SK-N-SH (cell line): Measurements from ENCODE around the gene CYLD. TPM values are rescaled to one million over a fixed set of nuclear protein-coding genes. Genes with fewer than 3 reads are reported as not detected.

Experiments
- CTCF ChIA-PET: fragments of 300-600, 350-600 bp; formaldehyde crosslinking; extraction: SDS; loops from one replicate; lab custom pipeline; 2021; lab: Yijun Ruan, JAX
- POLR2A ChIA-PET: fragments of 350-600 bp; sonication (Branson Sonifier 250); formaldehyde crosslinking; extraction: SDS; loops from one replicate; lab custom pipeline; 2020; ENCODE audit warnings: antibody characterized with exemption, inconsistent platforms; lab: Yijun Ruan, JAX
- DNase-seq: peaks from one replicate; pipeline ENCODE4 v3.0.0; 2012
- H2AFZ ChIP-seq: fragments of 200-600 bp; sonication (generic); 2 replicates; pipeline ENCODE4 v1.8.1; 2016; ENCODE audit warnings: antibody characterized with exemption, mild to moderate bottlenecking, low read depth
- H3F3A ChIP-seq: fragments of 200-600 bp; sonication (generic); replicated peaks from 2 replicates; pipeline ENCODE3; 2016; ENCODE audit warnings: antibody characterized with exemption, mild to moderate bottlenecking; ENCODE audit not compliant: insufficient read depth
- H3K27ac ChIP-seq, 2 experiments: fragments of 200-500 bp in 1 of 2; fragments of 200-600 bp in 1 of 2; sonication (Bioruptor generic) in 1 of 2; sonication (generic), shearing (Covaris generic) in 1 of 2; 2 replicates each; pipeline versions ENCODE4 v1.5.1 to v1.6.1; 2014 to 2016; ENCODE audit warnings: low read depth in 2 of 2, inconsistent platforms in 1 of 2, low read length in 1 of 2, mild to moderate bottlenecking in 1 of 2, mixed read lengths in 1 of 2
- H3K27me3 ChIP-seq: fragments of 200-600 bp; sonication (generic), shearing (Covaris generic); 2 replicates; pipeline ENCODE4 v1.6.1; 2016; ENCODE audit warnings: mixed run types; ENCODE audit not compliant: insufficient read depth
- H3K36me3 ChIP-seq, 2 experiments: fragments of 200-500 bp in 1 of 2; fragments of 200-600 bp in 1 of 2; sonication (Bioruptor generic) in 1 of 2; sonication (generic) in 1 of 2; replicated peaks in 1 of 2; 2 replicates each; pipeline versions ENCODE3 to v1.5.1; 2014 to 2016; ENCODE audit warnings: low read length in 1 of 2, mild to moderate bottlenecking in 1 of 2; ENCODE audit not compliant: insufficient read depth in 2 of 2, control insufficient read depth in 1 of 2
- H3K4me1 ChIP-seq, 2 experiments: fragments of 200-500 bp in 1 of 2; fragments of 200-600 bp in 1 of 2; sonication (Bioruptor generic) in 1 of 2; sonication (generic), shearing (Covaris generic) in 1 of 2; 2 replicates each; pipeline versions ENCODE4 v1.5.1 to v1.6.1; 2014 to 2016; ENCODE audit warnings: low read depth in 1 of 2, low read length in 1 of 2, mixed run types in 1 of 2; ENCODE audit not compliant: insufficient read depth in 2 of 2, control insufficient read depth in 1 of 2
- H3K4me2 ChIP-seq: fragments of 200-600 bp; sonication (generic), shearing (Covaris generic); 2 replicates; pipeline ENCODE4 v1.6.1; 2017; ENCODE audit warnings: mixed run types
- H3K4me3 ChIP-seq, 2 experiments: fragments of 200-500 bp in 1 of 2; fragments of 200-600 bp in 1 of 2; sonication (Bioruptor generic) in 1 of 2; sonication (generic), shearing (Covaris generic) in 1 of 2; 2 replicates each; pipeline versions ENCODE4 v1.5.1 to v1.8.1; 2014 to 2016; ENCODE audit warnings: low read depth in 2 of 2, inconsistent platforms in 1 of 2, low read length in 1 of 2, mild to moderate bottlenecking in 1 of 2, mixed read lengths in 1 of 2, moderate library complexity in 1 of 2
- H3K79me2 ChIP-seq: fragments of 200-600 bp; sonication (generic); 2 replicates; pipeline ENCODE4 v1.8.1; 2017; ENCODE audit warnings: mild to moderate bottlenecking; ENCODE audit not compliant: insufficient read depth
- H3K9ac ChIP-seq: fragments of 200-600 bp; sonication (generic); 2 replicates; pipeline ENCODE4 v1.6.1; 2017; ENCODE audit warnings: mixed run types
- H3K9me2 ChIP-seq: fragments of 200-600 bp; sonication (generic); 2 replicates; pipeline ENCODE4 v1.6.1; 2017; ENCODE audit warnings: mixed run types
- H3K9me3 ChIP-seq: fragments of 200-600 bp; sonication (generic); 2 replicates; pipeline ENCODE4 v1.6.1; 2017; ENCODE audit warnings: mixed run types, mild to moderate bottlenecking, moderate library complexity
- H4K20me1 ChIP-seq: fragments of 200-600 bp; sonication (generic); 2 replicates; pipeline ENCODE4 v1.6.1; 2017; ENCODE audit warnings: mild to moderate bottlenecking, mixed run types; ENCODE audit not compliant: insufficient read depth
- CHD2 ChIP-seq: fragments of 150-350 bp; IDR thresholded peaks from 2 replicates; pipeline ENCODE4 v1.6.1; 2018; ENCODE audit warnings: low read length; ENCODE audit not compliant: partially characterized antibody
- ELF1 ChIP-seq: IDR thresholded peaks from 2 replicates; pipeline ENCODE4 v1.4.0; 2012
- FOSL2 ChIP-seq: IDR thresholded peaks from 2 replicates; pipeline ENCODE4 v1.4.0; 2012; ENCODE audit warnings: low read depth, mild to moderate bottlenecking, moderate library complexity, borderline replicate concordance
- GABPA ChIP-seq: IDR thresholded peaks from 2 replicates; pipeline ENCODE4 v1.4.0; 2012; ENCODE audit warnings: low read depth, mild to moderate bottlenecking
- MXI1 ChIP-seq: IDR thresholded peaks from 2 replicates; pipeline ENCODE4 v1.6.1; 2012; ENCODE audit warnings: mild to moderate bottlenecking, low read depth, low read length, improper control_type of control experiment
- SMC3 ChIP-seq: IDR thresholded peaks from 2 replicates; pipeline ENCODE4 v1.6.1; 2012; ENCODE audit warnings: low read depth, low read length, improper control_type of control experiment
- TAF1 ChIP-seq: IDR thresholded peaks from 2 replicates; pipeline ENCODE4 v1.6.1; 2012; ENCODE audit warnings: low read depth, mild to moderate bottlenecking, low read length, moderate library complexity, borderline replicate concordance
- TEAD4 ChIP-seq: IDR thresholded peaks from 2 replicates; pipeline ENCODE4 v1.4.0; 2012; ENCODE audit warnings: mild to moderate bottlenecking, borderline replicate concordance; ENCODE audit not compliant: insufficient read depth
- YY1 ChIP-seq: IDR thresholded peaks from 2 replicates; pipeline ENCODE4 v1.4.0; 2012; ENCODE audit warnings: low read depth, mild to moderate bottlenecking
- WGBS: methylation state at CpG from one replicate; pipeline ENCODE4 v1.1.6; 2017; ENCODE audit warnings: low lambda C conversion rate; 5-methylcytosine and 5-hydroxymethylcytosine counted together
- polyA plus RNA-seq, 3 experiments: library from polyadenylated mRNA; depleted of rRNA; stranded (reverse); fragments of >200 nt; gene quantifications; 2 replicates each; pipeline ENCODE4 v1.2.3, GENCODE V29; 2012
- TF ChIP-seq, protein P1 (sequence below): fragments of 200-600 bp; sonication (generic); IDR thresholded peaks from 2 replicates; pipeline ENCODE4 v1.6.1; 2017; ENCODE audit warnings: antibody characterized with exemption, mild to moderate bottlenecking, moderate library complexity
- TF ChIP-seq, protein P2 (sequence below): IDR thresholded peaks from 2 replicates; pipeline ENCODE4 v1.4.0; 2012; ENCODE audit warnings: low read depth, borderline replicate concordance

Gene CYLD
- polyA plus RNA-seq, 1 of the 3 experiments (the other 2 are of a cell fraction): 6.5 TPM

DNA sequence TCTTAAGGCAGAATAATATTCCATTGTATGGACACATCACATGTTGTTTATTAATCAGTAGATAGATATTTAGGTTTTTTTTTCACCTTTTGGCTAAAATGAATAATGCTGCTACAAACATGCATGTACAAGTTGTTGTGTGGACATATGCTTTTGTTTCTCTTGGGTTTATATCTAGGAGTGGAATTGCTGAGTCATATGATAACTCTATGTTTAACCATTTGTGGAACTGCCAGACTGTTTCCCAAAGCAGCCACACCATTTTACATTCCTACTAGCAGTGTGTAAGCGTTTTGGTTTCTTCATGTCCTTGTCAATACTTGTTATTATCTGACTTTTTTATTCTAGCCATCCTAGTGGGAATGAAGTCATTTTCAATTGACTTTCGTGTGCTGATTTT lies 21.3 kb downstream of the CYLD start:
- H3K4me1 ChIP-seq: no peaks in the 10 kb centered on the region
- H3K9me2 ChIP-seq: no peaks in the 10 kb centered on the region
- TF ChIP-seq YY1 (no peak), SMC3 (no peak), ELF1 (no peak)
- TF ChIP-seq, protein P1, sequence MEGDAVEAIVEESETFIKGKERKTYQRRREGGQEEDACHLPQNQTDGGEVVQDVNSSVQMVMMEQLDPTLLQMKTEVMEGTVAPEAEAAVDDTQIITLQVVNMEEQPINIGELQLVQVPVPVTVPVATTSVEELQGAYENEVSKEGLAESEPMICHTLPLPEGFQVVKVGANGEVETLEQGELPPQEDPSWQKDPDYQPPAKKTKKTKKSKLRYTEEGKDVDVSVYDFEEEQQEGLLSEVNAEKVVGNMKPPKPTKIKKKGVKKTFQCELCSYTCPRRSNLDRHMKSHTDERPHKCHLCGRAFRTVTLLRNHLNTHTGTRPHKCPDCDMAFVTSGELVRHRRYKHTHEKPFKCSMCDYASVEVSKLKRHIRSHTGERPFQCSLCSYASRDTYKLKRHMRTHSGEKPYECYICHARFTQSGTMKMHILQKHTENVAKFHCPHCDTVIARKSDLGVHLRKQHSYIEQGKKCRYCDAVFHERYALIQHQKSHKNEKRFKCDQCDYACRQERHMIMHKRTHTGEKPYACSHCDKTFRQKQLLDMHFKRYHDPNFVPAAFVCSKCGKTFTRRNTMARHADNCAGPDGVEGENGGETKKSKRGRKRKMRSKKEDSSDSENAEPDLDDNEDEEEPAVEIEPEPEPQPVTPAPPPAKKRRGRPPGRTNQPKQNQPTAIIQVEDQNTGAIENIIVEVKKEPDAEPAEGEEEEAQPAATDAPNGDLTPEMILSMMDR: no peak
- H2AFZ ChIP-seq: no peak overlapping the region
- no peaks in the 10 kb centered on the region for H3F3A ChIP-seq
- peaks cover 23 to 44% of the 10 kb centered on the region in 2 experiments for H3K36me3 ChIP-seq
- H3K4me2 ChIP-seq: no peak overlapping the region
- 90% methylated on average over 2 of the region's 2 CpGs for WGBS
- POLR2A ChIA-PET: no interaction called here
- H3K9ac ChIP-seq: no peak overlapping the region
- peaks cover 6% of the 10 kb centered on the region; the same call in 1 of the 2 replicates for H3K9me3 ChIP-seq
- H3K4me3 ChIP-seq: no peak overlapping the region
- no peak for DNase-seq
- peaks cover 18% of the 10 kb centered on the region for H3K79me2 ChIP-seq
- H3K27me3 ChIP-seq: no peaks in the 10 kb centered on the region
- CTCF ChIA-PET: interaction anchor here (0.9 to 1.8 kb wide), 2 partner anchors 23 to 86 kb away, joined by 3 read pairs; no protein-coding TSS in a partner anchor
- H4K20me1 ChIP-seq: no peaks in the 10 kb centered on the region
- no peak overlapping the region for H3K27ac ChIP-seq

DNA sequence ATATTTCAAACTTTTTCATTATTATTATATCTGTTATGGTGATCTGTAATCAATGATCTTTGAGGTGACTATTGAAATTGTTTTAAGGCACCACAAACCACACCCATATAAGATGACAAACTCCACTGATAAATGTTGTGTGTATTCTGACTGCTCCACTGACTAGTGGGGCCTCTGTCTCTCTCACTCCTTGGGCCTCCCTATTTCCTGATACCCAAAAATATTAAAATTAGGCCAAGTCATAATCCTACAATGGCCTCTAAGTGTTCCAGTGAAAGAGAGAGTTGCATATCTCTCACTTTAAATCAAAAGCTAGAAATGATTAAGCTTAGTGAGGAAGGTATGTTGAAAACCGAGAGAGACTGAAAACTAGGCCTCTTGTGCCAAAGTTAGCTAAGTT lies 23.4 kb downstream of the CYLD start:
- Histone ChIP-seq H3K4me2 (no peak overlapping the region), H4K20me1 (no peaks in the 10 kb centered on the region), H3K9ac (no peak overlapping the region), H3K4me3 (no peak overlapping the region), H3K36me3 (peaks cover 20 to 45% of the 10 kb centered on the region in 2 experiments), H3K9me3 (peaks cover 6% of the 10 kb centered on the region; the same call in 1 of the 2 replicates), H3K9me2 (no peaks in the 10 kb centered on the region), H3K79me2 (peaks cover 16% of the 10 kb centered on the region), H3F3A (no peaks in the 10 kb centered on the region), H2AFZ (no peak overlapping the region), H3K4me1 (no peaks in the 10 kb centered on the region)
- CTCF ChIA-PET: no interaction called here
- DNase-seq: no peak
- WGBS: 80% methylated on average over 1 of the region's 1 CpG
- TF ChIP-seq TEAD4: no peak
- TF ChIP-seq FOSL2: no peak
- TF ChIP-seq MXI1: no peak
- TF ChIP-seq GABPA: no peak
- TF ChIP-seq, all 33 proteins: peak for 0
- no peaks in the 10 kb centered on the region for H3K27me3 ChIP-seq
- POLR2A ChIA-PET: no interaction called here
- no peak overlapping the region for H3K27ac ChIP-seq

DNA sequence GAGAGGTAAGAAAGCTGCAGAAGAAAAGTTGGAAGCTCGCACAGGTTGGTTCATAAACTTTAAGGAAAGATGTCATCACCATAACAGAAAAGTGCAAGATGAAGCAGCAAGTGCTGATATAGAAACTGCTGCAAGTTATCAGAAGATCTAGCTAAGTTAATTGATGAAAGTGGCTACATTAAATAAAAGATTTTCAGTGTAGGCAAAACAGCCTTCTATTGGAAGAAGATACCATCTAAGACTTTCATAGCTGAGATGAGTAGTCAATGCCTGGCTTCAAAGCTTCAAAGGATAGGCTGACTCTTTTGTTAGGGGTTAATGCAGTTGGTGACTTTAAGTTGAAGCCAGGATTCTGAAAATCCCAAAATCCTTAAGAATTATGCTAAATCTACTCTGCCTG lies 24.0 kb downstream of the CYLD start:
- Histone ChIP-seq H3K27me3 (no peaks in the 10 kb centered on the region), H3K9me3 (peaks cover 6% of the 10 kb centered on the region; the same call in 1 of the 2 replicates), H3K27ac (no peak overlapping the region), H3K79me2 (peaks cover 16% of the 10 kb centered on the region), H3K4me3 (no peak overlapping the region), H3K36me3 (peaks cover 15 to 45% of the 10 kb centered on the region in 2 experiments), H3F3A (peaks cover under 1% of the 10 kb centered on the region), H3K4me2 (no peak overlapping the region), H3K9ac (no peak overlapping the region), H3K9me2 (no peaks in the 10 kb centered on the region), H2AFZ (no peak overlapping the region), H3K4me1 (no peaks in the 10 kb centered on the region), H4K20me1 (no peaks in the 10 kb centered on the region)
- ChIA-PET CTCF (no interaction called here), POLR2A (no interaction called here)
- WGBS: 90% methylated on average over 1 of the region's 1 CpG
- DNase-seq: no peak
- TF ChIP-seq TAF1 (no peak), SMC3 (no peak), TEAD4 (no peak), CHD2 (no peak)
- TF ChIP-seq, protein P2, sequence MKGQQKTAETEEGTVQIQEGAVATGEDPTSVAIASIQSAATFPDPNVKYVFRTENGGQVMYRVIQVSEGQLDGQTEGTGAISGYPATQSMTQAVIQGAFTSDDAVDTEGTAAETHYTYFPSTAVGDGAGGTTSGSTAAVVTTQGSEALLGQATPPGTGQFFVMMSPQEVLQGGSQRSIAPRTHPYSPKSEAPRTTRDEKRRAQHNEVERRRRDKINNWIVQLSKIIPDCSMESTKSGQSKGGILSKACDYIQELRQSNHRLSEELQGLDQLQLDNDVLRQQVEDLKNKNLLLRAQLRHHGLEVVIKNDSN: no peak
